DND-41 (cell line): ENCODE measurements around the gene ACTG1.

Experiments used
- ATAC-seq: fragments of 200-7000 bp; cut with Tn5 transposase; 3 replicates; pipeline ENCODE4 v1.9.1; 2021; ENCODE audit warnings: low read depth; ENCODE audit not compliant: insufficient read depth
- DNase-seq: peaks from one replicate; pipeline ENCODE4 v3.0.0-alpha.2; 2020
- H2AFZ ChIP-seq: 2 replicates; pipeline ENCODE4 v1.6.0; 2012; ENCODE audit warnings: low read depth, low read length
- H3K27ac ChIP-seq: 2 replicates; pipeline ENCODE4 v1.5.1; 2012; ENCODE audit warnings: low read length, inconsistent platforms
- H3K27me3 ChIP-seq: fragments of 200-600 bp; sonication (generic); 2 replicates; pipeline ENCODE4 v1.6.0; 2012; ENCODE audit warnings: low read length, mild to moderate bottlenecking, inconsistent platforms; ENCODE audit not compliant: insufficient read depth, poor library complexity
- H3K36me3 ChIP-seq: 2 replicates; pipeline ENCODE4 v1.5.1; 2012; ENCODE audit warnings: low read length, inconsistent platforms; ENCODE audit not compliant: insufficient read depth
- H3K4me1 ChIP-seq: 2 replicates; pipeline ENCODE4 v1.5.1; 2012; ENCODE audit warnings: mild to moderate bottlenecking, low read length; ENCODE audit not compliant: insufficient read depth
- H3K4me2 ChIP-seq: 2 replicates; pipeline ENCODE4 v1.6.0; 2012; ENCODE audit warnings: mild to moderate bottlenecking, moderate library complexity, low read length, inconsistent platforms; ENCODE audit not compliant: insufficient read depth
- H3K4me3 ChIP-seq, 2 experiments: fragments of 200-600 bp in 1 of 2; shearing (Covaris generic) in 1 of 2; 2 replicates each; pipeline ENCODE4 v1.5.1; 2012 to 2016; ENCODE audit warnings: inconsistent platforms in 2 of 2, low read length in 2 of 2, mild to moderate bottlenecking in 2 of 2, low read depth in 1 of 2, moderate library complexity in 1 of 2
- H3K79me2 ChIP-seq: 2 replicates; pipeline ENCODE4 v1.6.0; 2012; ENCODE audit warnings: low read length, inconsistent platforms; ENCODE audit not compliant: insufficient read depth
- H3K9ac ChIP-seq: 2 replicates; pipeline ENCODE4 v1.6.0; 2012; ENCODE audit warnings: low read depth, mild to moderate bottlenecking, inconsistent platforms, low read length, moderate library complexity
- H3K9me3 ChIP-seq: 2 replicates; pipeline ENCODE4 v1.5.1; 2012; ENCODE audit warnings: low read length, moderate library complexity, mild to moderate bottlenecking, inconsistent platforms; ENCODE audit not compliant: insufficient read depth, severe bottlenecking
- H4K20me1 ChIP-seq: 2 replicates; pipeline ENCODE4 v1.6.0; 2012; ENCODE audit warnings: low read length; ENCODE audit not compliant: insufficient read depth
- EZH2 ChIP-seq: IDR thresholded peaks from 3 replicates; pipeline ENCODE4 v1.6.1; 2012; ENCODE audit warnings: borderline replicate concordance, low read depth, mild to moderate bottlenecking, moderate library complexity, low read length, inconsistent platforms; ENCODE audit not compliant: severe bottlenecking
- TF ChIP-seq, protein P1 (sequence below): IDR thresholded peaks from 2 replicates; pipeline ENCODE4 v1.5.1; 2012; ENCODE audit warnings: borderline replicate concordance, low read length, moderate library complexity, mild to moderate bottlenecking; ENCODE audit not compliant: poor library complexity, severe bottlenecking; ENCODE audit errors: extremely low read depth

ACTG1 gene

DNA sequence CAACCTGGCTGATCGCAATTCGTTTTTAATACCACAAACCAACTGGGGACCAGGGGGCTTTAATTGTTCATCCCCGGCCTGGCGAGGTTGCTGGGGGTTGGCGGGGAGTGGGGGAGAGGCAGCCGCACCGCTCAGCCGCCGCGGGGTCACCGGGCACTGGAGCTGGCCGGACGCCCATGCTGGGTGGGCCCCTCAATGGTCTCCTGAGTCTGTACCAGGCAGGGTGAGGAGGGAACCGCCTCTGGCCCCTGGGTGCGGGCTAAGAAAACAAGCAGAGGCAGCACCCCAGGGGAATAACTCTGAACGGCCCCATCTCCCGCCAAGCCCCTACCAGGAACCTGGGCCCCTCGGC is 43.9 kb downstream of the ACTG1 start:
- no peak overlapping the region for H3K4me2 ChIP-seq
- H3K27ac ChIP-seq: no peak overlapping the region
- no peaks in the 10 kb centered on the region for H3K4me1 ChIP-seq
- ATAC-seq: no peak
- H3K36me3 ChIP-seq: no peaks in the 10 kb centered on the region
- no peaks in the 10 kb centered on the region for H3K79me2 ChIP-seq
- TF ChIP-seq EZH2: no peak
- TF ChIP-seq, protein P1, sequence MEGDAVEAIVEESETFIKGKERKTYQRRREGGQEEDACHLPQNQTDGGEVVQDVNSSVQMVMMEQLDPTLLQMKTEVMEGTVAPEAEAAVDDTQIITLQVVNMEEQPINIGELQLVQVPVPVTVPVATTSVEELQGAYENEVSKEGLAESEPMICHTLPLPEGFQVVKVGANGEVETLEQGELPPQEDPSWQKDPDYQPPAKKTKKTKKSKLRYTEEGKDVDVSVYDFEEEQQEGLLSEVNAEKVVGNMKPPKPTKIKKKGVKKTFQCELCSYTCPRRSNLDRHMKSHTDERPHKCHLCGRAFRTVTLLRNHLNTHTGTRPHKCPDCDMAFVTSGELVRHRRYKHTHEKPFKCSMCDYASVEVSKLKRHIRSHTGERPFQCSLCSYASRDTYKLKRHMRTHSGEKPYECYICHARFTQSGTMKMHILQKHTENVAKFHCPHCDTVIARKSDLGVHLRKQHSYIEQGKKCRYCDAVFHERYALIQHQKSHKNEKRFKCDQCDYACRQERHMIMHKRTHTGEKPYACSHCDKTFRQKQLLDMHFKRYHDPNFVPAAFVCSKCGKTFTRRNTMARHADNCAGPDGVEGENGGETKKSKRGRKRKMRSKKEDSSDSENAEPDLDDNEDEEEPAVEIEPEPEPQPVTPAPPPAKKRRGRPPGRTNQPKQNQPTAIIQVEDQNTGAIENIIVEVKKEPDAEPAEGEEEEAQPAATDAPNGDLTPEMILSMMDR: no peak
- H3K4me3 ChIP-seq: no peak overlapping the region
- H3K9me3 ChIP-seq: no peaks in the 10 kb centered on the region
- no peaks in the 10 kb centered on the region for H3K27me3 ChIP-seq
- no peak overlapping the region for H3K9ac ChIP-seq
- H4K20me1 ChIP-seq: no peaks in the 10 kb centered on the region
- H2AFZ ChIP-seq: no peak overlapping the region
- DNase-seq: no peak

DNA sequence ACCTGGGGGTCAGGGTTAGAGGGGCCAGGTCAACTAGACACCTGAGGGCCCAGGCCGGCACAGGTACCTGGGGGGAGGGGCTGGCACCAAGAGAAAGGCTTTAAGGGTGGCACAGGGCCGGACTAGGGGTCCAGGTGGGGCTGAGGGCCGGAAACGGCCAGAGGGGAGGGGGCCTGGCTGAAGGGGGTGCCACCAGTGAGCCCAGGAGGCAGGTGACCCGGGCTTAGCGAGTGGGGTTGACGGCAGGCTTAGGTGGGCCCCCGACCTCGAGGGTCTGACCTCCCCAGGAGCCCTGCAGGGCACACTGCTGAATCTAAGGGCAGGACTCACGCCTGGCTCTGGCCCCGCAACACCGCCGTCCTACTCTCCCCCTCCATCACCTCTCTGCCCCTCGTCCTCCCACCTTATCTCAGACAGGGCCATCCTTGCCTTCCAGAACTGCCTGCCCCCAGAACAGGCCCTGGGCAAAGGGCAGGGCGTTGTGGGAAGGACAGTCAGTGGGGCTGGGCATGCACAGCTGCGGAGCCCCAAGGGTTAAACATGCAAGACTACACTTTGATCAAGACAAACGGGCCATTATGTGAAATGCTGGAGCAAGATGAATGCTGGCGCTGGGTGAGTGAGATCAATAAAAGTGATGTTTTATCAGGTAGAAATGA is 44.4 kb downstream of the ACTG1 start:
- TF ChIP-seq EZH2: no peak
- TF ChIP-seq, protein P1: no peak
- Histone ChIP-seq H3K4me3 (no peak overlapping the region), H3K79me2 (no peaks in the 10 kb centered on the region), H3K27ac (no peak overlapping the region), H2AFZ (no peak overlapping the region), H3K4me2 (no peak overlapping the region), H3K4me1 (no peaks in the 10 kb centered on the region), H3K9ac (no peak overlapping the region), H4K20me1 (no peaks in the 10 kb centered on the region), H3K27me3 (no peaks in the 10 kb centered on the region), H3K36me3 (no peaks in the 10 kb centered on the region), H3K9me3 (no peaks in the 10 kb centered on the region)
- DNase-seq (no peak), ATAC-seq (no peak)

DNA sequence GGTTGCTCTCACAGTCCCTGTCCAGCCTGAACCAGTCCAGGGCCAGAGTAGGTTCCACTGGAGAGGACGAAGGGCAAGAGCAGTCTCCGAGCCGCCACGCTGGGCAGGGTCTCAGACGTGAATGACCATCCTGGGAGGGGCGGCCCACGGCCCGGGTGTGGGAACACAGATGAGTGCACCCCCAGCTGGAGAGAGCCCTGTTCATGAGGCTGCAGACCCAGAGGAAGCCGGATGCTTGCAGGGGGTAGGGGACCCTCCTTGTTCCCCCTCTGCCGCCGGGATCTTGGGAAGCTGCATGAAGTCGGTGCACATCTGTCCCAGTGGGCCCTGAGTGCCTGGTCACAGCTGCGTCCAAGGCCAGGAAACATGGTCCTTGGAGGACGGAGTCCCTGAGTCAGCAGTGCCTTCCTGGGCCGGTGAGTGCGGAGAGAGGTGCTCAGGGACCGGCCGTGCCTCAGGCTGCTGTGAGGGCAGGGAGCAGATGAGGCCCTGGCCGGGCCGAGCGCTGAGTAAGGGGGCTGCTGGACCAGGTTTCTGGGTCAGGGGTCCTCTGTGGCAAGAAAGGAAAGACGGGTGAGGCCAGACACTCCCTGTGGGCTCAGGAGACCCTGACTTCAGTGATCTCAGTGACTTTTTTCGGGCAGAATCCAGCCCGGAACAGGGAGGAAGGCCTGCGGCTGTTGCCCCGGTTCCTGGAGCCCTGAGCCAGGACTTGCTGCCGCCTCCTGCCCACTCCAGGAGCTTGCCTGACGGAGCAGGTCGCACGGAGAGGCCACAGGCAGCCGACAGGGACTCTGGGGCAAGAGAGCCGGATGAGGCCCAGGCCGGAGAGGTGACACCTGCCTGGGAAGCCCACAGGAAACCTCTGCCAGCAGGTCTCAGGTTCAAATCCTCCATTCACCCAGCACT is 45.8 kb downstream of the ACTG1 start:
- Histone ChIP-seq H3K9ac (no peak overlapping the region), H3K9me3 (no peaks in the 10 kb centered on the region), H3K4me2 (no peak overlapping the region), H3K4me1 (no peaks in the 10 kb centered on the region), H3K27ac (no peak overlapping the region), H3K36me3 (no peaks in the 10 kb centered on the region), H3K79me2 (no peaks in the 10 kb centered on the region), H3K27me3 (no peaks in the 10 kb centered on the region), H4K20me1 (no peaks in the 10 kb centered on the region), H2AFZ (no peak overlapping the region), H3K4me3 (no peak overlapping the region)
- no peak for ATAC-seq
- TF ChIP-seq, protein P1: no peak
- TF ChIP-seq EZH2: no peak
- no peak for DNase-seq
